ENCODE measurements around the gene NOX5. TPM values are rescaled to one million over a fixed set of nuclear protein-coding genes. Genes with fewer than 3 reads are reported as not detected.
A peak's percentile ranks its signal among the peaks of the same experiment; 100 is the strongest.

Gene NOX5
- total and polyA plus RNA-seq, 2 of the 13 experiments (the other 11 are each of a cell fraction or from before 2014, with no cell fraction given): not detected

DNA sequence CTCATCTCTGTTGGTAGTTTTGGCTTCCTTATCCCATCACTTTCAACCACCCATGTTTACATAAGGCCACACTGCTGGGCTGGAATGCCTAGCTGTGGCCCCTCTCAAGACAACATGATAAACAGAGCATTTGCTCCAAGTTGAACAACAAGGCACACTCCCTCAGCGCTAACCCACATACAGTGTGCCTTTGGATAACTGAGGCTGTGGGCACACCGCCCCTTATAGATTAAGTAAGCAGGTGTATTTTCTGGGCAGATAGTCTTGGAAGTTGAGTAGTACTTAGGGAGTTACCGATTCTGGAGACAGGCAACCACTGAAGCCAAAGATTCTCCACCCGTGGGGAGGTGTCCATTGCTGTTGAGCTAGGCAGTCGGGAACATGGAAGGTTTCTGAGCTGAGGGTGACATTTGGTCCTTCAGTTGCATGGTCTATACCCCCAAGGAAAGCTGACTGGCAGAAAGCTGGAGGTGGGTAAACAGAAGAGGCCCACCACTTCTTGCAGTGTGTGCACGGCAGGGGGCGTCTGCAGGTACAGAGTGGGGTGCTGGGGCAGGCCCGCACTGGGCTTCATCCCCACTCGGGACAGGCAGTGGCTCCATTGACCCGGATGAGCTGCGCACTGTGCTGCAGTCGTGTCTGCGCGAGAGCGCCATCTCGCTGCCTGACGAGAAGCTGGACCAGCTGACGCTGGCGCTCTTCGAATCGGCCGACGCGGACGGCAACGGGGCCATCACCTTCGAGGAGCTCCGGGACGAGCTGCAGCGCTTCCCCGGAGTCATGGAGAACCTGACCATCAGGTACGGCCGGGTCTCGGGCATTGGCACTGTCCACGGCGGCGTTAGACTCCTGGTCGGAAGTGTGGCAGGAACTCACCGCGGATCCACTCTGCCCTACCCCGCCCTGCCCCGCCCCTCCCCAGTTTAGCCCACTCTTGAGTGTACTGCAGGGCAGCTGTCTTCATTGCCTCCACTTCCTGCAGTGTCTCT, 16.8 kb downstream of the NOX5 start (continued):
- TF ChIP-seq, protein P1, sequence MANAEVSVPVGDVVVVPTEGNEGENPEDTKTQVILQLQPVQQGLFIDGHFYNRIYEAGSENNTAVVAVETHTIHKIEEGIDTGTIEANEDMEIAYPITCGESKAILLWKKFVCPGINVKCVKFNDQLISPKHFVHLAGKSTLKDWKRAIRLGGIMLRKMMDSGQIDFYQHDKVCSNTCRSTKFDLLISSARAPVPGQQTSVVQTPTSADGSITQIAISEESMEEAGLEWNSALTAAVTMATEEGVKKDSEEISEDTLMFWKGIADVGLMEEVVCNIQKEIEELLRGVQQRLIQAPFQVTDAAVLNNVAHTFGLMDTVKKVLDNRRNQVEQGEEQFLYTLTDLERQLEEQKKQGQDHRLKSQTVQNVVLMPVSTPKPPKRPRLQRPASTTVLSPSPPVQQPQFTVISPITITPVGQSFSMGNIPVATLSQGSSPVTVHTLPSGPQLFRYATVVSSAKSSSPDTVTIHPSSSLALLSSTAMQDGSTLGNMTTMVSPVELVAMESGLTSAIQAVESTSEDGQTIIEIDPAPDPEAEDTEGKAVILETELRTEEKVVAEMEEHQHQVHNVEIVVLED (CRISPR knock-in tag; IDR thresholded peaks at IDR 0.05; ENCODE audit: borderline replicate concordance): no peak
- TF ChIP-seq, protein P2, sequence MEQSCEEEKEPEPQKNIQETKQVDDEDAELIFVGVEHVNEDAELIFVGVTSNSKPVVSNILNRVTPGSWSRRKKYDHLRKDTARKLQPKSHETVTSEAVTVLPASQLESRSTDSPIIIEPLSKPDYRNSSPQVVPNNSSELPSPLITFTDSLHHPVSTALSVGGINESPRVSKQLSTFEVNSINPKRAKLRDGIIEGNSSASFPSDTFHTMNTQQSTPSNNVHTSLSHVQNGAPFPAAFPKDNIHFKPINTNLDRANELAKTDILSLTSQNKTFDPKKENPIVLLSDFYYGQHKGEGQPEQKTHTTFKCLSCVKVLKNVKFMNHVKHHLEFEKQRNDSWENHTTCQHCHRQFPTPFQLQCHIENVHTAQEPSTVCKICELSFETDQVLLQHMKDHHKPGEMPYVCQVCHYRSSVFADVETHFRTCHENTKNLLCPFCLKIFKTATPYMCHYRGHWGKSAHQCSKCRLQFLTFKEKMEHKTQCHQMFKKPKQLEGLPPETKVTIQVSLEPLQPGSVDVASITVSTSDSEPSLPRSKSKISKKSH (CRISPR knock-in tag; IDR thresholded peaks at IDR 0.05; ENCODE audit: borderline replicate concordance): peak; percentile 51; the same call in 1 of the 2 replicates
- TF ChIP-seq SPEN (CRISPR knock-in tag; IDR thresholded peaks at IDR 0.05; ENCODE audit: low read depth): peak; percentile 16; the same call in 1 of the 2 replicates
- TF ChIP-seq ZNF138 (CRISPR knock-in tag; IDR thresholded peaks at IDR 0.05; ENCODE audit: low read depth): no peak
- TF ChIP-seq NKX3-1 (CRISPR knock-in tag; IDR thresholded peaks at IDR 0.05): no peak
- 0 out of 2 replicates have a peak, but pooled peaks have one; percentile 23 for TF ChIP-seq ZNF350 (CRISPR knock-in tag; IDR thresholded peaks at IDR 0.05; ENCODE audit: borderline replicate concordance, low read depth)
- 0 out of 2 replicates have a peak, but pooled peaks have one; percentile 32 for TF ChIP-seq RAD21 (CRISPR knock-in tag; IDR thresholded peaks at IDR 0.05)
- no peak for TF ChIP-seq ZNF878 (CRISPR knock-in tag; IDR thresholded peaks at IDR 0.05)
- TF ChIP-seq RELA (CRISPR knock-in tag; IDR thresholded peaks at IDR 0.05): no peak
- TF ChIP-seq, protein P3, sequence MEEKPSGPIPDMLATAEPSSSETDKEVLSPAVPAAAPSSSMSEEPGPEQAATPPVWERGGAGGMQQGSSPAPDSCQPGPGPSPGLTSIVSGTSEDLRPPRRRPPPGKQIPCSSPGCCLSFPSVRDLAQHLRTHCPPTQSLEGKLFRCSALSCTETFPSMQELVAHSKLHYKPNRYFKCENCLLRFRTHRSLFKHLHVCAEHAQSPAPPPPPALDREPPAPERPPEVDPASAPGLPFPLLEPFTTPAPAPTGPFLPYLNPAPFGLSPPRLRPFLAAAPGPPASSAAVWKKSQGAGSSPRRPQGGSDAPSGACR (CRISPR knock-in tag; IDR thresholded peaks at IDR 0.05): no peak
- TF ChIP-seq ZNF589 (CRISPR knock-in tag; conservative IDR thresholded peaks at IDR 0.05): no peak
- TF ChIP-seq, protein P4, sequence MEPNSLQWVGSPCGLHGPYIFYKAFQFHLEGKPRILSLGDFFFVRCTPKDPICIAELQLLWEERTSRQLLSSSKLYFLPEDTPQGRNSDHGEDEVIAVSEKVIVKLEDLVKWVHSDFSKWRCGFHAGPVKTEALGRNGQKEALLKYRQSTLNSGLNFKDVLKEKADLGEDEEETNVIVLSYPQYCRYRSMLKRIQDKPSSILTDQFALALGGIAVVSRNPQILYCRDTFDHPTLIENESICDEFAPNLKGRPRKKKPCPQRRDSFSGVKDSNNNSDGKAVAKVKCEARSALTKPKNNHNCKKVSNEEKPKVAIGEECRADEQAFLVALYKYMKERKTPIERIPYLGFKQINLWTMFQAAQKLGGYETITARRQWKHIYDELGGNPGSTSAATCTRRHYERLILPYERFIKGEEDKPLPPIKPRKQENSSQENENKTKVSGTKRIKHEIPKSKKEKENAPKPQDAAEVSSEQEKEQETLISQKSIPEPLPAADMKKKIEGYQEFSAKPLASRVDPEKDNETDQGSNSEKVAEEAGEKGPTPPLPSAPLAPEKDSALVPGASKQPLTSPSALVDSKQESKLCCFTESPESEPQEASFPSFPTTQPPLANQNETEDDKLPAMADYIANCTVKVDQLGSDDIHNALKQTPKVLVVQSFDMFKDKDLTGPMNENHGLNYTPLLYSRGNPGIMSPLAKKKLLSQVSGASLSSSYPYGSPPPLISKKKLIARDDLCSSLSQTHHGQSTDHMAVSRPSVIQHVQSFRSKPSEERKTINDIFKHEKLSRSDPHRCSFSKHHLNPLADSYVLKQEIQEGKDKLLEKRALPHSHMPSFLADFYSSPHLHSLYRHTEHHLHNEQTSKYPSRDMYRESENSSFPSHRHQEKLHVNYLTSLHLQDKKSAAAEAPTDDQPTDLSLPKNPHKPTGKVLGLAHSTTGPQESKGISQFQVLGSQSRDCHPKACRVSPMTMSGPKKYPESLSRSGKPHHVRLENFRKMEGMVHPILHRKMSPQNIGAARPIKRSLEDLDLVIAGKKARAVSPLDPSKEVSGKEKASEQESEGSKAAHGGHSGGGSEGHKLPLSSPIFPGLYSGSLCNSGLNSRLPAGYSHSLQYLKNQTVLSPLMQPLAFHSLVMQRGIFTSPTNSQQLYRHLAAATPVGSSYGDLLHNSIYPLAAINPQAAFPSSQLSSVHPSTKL (CRISPR knock-in tag; IDR thresholded peaks at IDR 0.05): no peak
- TF ChIP-seq ZNF891 (CRISPR knock-in tag; IDR thresholded peaks at IDR 0.05): 0 out of 2 replicates have a peak, but pooled peaks have one; percentile 47
- 0 out of 2 replicates have a peak, but pooled peaks have one; percentile 62 for TF ChIP-seq EED (CRISPR knock-in tag; IDR thresholded peaks at IDR 0.05)
- TF ChIP-seq, protein P5, sequence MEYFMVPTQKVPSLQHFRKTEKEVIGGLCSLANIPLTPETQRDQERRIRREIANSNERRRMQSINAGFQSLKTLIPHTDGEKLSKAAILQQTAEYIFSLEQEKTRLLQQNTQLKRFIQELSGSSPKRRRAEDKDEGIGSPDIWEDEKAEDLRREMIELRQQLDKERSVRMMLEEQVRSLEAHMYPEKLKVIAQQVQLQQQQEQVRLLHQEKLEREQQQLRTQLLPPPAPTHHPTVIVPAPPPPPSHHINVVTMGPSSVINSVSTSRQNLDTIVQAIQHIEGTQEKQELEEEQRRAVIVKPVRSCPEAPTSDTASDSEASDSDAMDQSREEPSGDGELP (IDR thresholded peaks at IDR 0.05; ENCODE audit: borderline replicate concordance, low read depth): peak; percentile 87; the same call in 1 of the 2 replicates
- TF ChIP-seq ZNF329 (CRISPR knock-in tag; IDR thresholded peaks at IDR 0.05; ENCODE audit: low read depth): no peak
- TF ChIP-seq, protein P6, sequence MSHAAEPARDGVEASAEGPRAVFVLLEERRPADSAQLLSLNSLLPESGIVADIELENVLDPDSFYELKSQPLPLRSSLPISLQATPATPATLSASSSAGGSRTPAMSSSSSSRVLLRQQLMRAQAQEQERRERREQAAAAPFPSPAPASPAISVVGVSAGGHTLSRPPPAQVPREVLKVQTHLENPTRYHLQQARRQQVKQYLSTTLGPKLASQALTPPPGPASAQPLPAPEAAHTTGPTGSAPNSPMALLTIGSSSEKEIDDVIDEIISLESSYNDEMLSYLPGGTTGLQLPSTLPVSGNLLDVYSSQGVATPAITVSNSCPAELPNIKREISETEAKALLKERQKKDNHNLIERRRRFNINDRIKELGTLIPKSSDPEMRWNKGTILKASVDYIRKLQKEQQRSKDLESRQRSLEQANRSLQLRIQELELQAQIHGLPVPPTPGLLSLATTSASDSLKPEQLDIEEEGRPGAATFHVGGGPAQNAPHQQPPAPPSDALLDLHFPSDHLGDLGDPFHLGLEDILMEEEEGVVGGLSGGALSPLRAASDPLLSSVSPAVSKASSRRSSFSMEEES (CRISPR knock-in tag; IDR thresholded peaks at IDR 0.05): no peak
